ENCODE measurements around the gene ZNF280D. TPM values are rescaled to one million over a fixed set of nuclear protein-coding genes. Genes with fewer than 3 reads are reported as not detected.

The ZNF280D gene
- total RNA-seq, 1 experiment from 2014 or later: 28.7 TPM

DNA sequence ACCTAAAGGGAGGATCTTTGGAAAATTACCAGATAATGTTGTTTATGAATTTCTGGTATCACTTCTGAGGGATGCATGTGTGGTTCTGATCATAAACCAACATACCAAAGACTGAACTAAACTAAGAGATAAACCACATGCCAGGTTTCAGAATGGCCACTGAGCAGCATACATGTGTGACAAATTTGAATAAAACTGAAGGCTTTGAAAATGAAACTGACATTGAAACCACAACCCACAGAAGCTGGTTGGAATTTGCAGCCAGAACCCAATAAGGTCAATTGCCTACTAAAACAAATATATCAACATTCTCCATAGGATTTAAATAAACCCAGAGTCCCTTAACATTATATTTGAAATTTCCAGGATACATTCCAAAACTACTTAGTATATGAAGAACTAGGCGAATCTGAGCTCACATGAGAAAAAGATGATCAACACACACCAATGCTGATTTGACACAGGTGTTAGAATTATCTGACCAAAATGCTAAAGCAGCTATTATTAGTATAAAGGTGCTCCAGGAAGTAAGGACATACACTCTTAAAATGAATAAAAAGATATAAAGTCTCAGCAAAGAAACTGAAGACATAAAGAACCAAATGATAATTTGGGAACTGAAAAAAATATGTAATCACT, 125.0 kb downstream of the ZNF280D start:
- ChIA-PET POLR2A (no interaction called here), CTCF (no interaction called here)
- intact Hi-C loops (cut with micrococcal nuclease; ENCODE audit: unreplicated experiment): no loop called here
- Mint-ChIP-seq H3K4me1 (ENCODE audit: low read depth, unreplicated experiment) (no peaks in the 10 kb centered on the region), H3K36me3 (ENCODE audit: insufficient read depth, unreplicated experiment) (no peaks in the 10 kb centered on the region), H3K27me3 (ENCODE audit: insufficient read depth, unreplicated experiment) (peaks cover 6% of the 10 kb centered on the region), H3K9me3 (ENCODE audit: unreplicated experiment) (peaks cover 10% of the 10 kb centered on the region), H3K27ac (ENCODE audit: unreplicated experiment) (no peak overlapping the region), H3K4me3 (ENCODE audit: unreplicated experiment) (no peak overlapping the region)
- TF ChIP-seq, protein P1, sequence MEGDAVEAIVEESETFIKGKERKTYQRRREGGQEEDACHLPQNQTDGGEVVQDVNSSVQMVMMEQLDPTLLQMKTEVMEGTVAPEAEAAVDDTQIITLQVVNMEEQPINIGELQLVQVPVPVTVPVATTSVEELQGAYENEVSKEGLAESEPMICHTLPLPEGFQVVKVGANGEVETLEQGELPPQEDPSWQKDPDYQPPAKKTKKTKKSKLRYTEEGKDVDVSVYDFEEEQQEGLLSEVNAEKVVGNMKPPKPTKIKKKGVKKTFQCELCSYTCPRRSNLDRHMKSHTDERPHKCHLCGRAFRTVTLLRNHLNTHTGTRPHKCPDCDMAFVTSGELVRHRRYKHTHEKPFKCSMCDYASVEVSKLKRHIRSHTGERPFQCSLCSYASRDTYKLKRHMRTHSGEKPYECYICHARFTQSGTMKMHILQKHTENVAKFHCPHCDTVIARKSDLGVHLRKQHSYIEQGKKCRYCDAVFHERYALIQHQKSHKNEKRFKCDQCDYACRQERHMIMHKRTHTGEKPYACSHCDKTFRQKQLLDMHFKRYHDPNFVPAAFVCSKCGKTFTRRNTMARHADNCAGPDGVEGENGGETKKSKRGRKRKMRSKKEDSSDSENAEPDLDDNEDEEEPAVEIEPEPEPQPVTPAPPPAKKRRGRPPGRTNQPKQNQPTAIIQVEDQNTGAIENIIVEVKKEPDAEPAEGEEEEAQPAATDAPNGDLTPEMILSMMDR (IDR thresholded peaks at IDR 0.05; ENCODE audit: insufficient read depth in 1 of 2, low read depth in 1 of 2, low read length in 1 of 2, severe bottlenecking in 1 of 2, unreplicated experiment in 1 of 2): no peak
- DNase-seq: no peak
- BruUV-seq (replicated peaks): no TSS peak
- Histone ChIP-seq H3K9me3 (no peaks in the 10 kb centered on the region), H3K36me3 (ENCODE audit: control insufficient read depth, insufficient read depth, low read length) (no peaks in the 10 kb centered on the region), H3K4me1 (no peaks in the 10 kb centered on the region), H3K27me3 (replicated peaks; ENCODE audit: control insufficient read depth, insufficient read depth, low read length) (no peaks in the 10 kb centered on the region), H3K4me3 (ENCODE audit: low read depth, low read length) (no peak overlapping the region)

DNA sequence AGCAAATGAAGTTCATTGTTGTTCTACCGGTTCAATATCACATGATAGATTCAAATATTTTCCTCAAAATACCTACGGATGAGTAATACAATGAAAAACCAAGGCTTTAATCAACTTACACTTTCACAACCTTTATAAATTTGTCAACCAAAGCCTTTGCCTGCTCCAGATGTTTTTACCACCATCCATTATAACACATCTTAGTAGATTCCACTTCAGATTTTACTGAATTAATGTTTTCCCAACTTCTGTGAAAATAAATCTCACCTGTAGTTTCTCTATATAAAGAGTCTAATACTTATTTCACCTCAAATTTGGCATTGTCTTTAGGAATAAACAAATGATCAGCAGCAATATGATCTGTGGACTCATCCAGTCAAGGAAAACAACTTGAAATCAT, 131.1 kb downstream of the ZNF280D start:
- Mint-ChIP-seq H3K4me3 (ENCODE audit: unreplicated experiment) (no peak overlapping the region), H3K36me3 (ENCODE audit: insufficient read depth, unreplicated experiment) (no peaks in the 10 kb centered on the region), H3K4me1 (ENCODE audit: low read depth, unreplicated experiment) (no peaks in the 10 kb centered on the region), H3K27me3 (ENCODE audit: insufficient read depth, unreplicated experiment) (no peaks in the 10 kb centered on the region), H3K9me3 (ENCODE audit: unreplicated experiment) (peaks cover 19% of the 10 kb centered on the region), H3K27ac (ENCODE audit: unreplicated experiment) (no peak overlapping the region)
- H3K36me3 ChIP-seq (ENCODE audit: control insufficient read depth, insufficient read depth, low read length): no peaks in the 10 kb centered on the region
- peaks cover 8% of the 10 kb centered on the region; the same call in 1 of the 2 replicates for H3K9me3 ChIP-seq
- no peaks in the 10 kb centered on the region for H3K4me1 ChIP-seq
- no peaks in the 10 kb centered on the region for H3K27me3 ChIP-seq (replicated peaks; ENCODE audit: control insufficient read depth, insufficient read depth, low read length)
- DNase-seq: no peak
- POLR2A ChIA-PET: no interaction called here
- TF ChIP-seq, protein P1 (IDR thresholded peaks at IDR 0.05; ENCODE audit: insufficient read depth in 1 of 2, low read depth in 1 of 2, low read length in 1 of 2, severe bottlenecking in 1 of 2, unreplicated experiment in 1 of 2): no peak
- BruUV-seq (replicated peaks): no TSS peak
- CTCF ChIA-PET: no interaction called here
- intact Hi-C loops (cut with micrococcal nuclease; ENCODE audit: unreplicated experiment): no loop called here
- H3K4me3 ChIP-seq (ENCODE audit: low read depth, low read length): no peak overlapping the region

DNA sequence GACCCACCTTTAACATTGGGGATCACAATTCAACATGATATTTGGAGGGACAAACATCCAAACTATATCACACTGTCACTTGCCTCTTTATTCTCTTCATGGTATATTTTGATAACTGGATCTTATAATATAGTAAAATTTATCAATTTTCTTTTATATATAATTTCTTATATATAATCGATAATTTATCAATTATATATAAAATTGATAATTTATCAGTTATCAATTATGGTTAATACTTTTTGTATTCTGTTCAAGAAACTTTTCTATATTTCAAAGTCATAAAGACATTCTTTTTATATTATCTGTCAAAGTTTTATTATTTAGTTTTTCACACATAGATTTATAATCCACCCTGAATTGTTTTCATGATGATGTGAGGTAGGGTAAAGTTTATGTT, 132.9 kb downstream of the ZNF280D start:
- no TSS peak for BruUV-seq (replicated peaks)
- Histone ChIP-seq H3K4me3 (ENCODE audit: low read depth, low read length) (no peak overlapping the region), H3K9me3 (peaks cover 8% of the 10 kb centered on the region; the same call in 1 of the 2 replicates), H3K36me3 (ENCODE audit: control insufficient read depth, insufficient read depth, low read length) (no peaks in the 10 kb centered on the region), H3K27me3 (replicated peaks; ENCODE audit: control insufficient read depth, insufficient read depth, low read length) (no peaks in the 10 kb centered on the region), H3K4me1 (no peaks in the 10 kb centered on the region)
- Mint-ChIP-seq H3K27me3 (ENCODE audit: insufficient read depth, unreplicated experiment) (peaks cover 6% of the 10 kb centered on the region), H3K9me3 (ENCODE audit: unreplicated experiment) (peaks cover 19% of the 10 kb centered on the region), H3K27ac (ENCODE audit: unreplicated experiment) (no peak overlapping the region), H3K4me1 (ENCODE audit: low read depth, unreplicated experiment) (no peaks in the 10 kb centered on the region), H3K36me3 (ENCODE audit: insufficient read depth, unreplicated experiment) (no peaks in the 10 kb centered on the region), H3K4me3 (ENCODE audit: unreplicated experiment) (no peak overlapping the region)
- POLR2A ChIA-PET: no interaction called here
- TF ChIP-seq, protein P1 (IDR thresholded peaks at IDR 0.05; ENCODE audit: insufficient read depth in 1 of 2, low read depth in 1 of 2, low read length in 1 of 2, severe bottlenecking in 1 of 2, unreplicated experiment in 1 of 2): no peak
- DNase-seq: no peak
- intact Hi-C loops (cut with micrococcal nuclease; ENCODE audit: unreplicated experiment): no loop called here
- CTCF ChIA-PET: no interaction called here

Measured in Caco-2 (cell line).